Mucosa of descending colon (tissue), 3 donors: ENCODE data around the gene NPHP4. TPM values are rescaled to one million over a fixed set of nuclear protein-coding genes. Genes with fewer than 3 reads are reported as not detected.
"Not testable (repeated sequence)": the region's sequence is repeated elsewhere in the genome, so short reads cannot be mapped to it uniquely, and the experiment has no call there.

Experiments used
- ATAC-seq: fragments of 200-7000 bp; cut with Tn5 transposase; one replicate; pipeline ENCODE4 v1.9.1; 2020; ENCODE audit warnings: mild to moderate bottlenecking, moderate library complexity
- DNase-seq, 3 donors: peaks; one replicate each; pipeline ENCODE4 v3.0.0-alpha.2; 2020
- H3K36me3 ChIP-seq: fragments of 200-600 bp; one replicate; pipeline ENCODE4 v1.8.0; 2021; ENCODE audit warnings: low read depth, mild to moderate bottlenecking
- H3K4me1 ChIP-seq: fragments of 200-600 bp; one replicate; pipeline ENCODE4 v1.8.0; 2021; ENCODE audit warnings: low read depth, mild to moderate bottlenecking
- H3K4me3 ChIP-seq: fragments of 200-600 bp; one replicate; pipeline ENCODE4 v1.8.0; 2021; ENCODE audit warnings: mild to moderate bottlenecking
- H3K9me3 ChIP-seq: fragments of 200-600 bp; one replicate; pipeline ENCODE4 v1.8.0; 2021; ENCODE audit warnings: mild to moderate bottlenecking
- CTCF ChIP-seq: fragments of 200-600 bp; IDR thresholded peaks from one replicate; pipeline ENCODE4 v1.8.0; 2022; ENCODE audit warnings: antibody characterized with exemption, mild to moderate bottlenecking
- intact Hi-C, 2 donors: fragments of 100-400 bp; cut with DNase I in 1 of 2; cut with micrococcal nuclease in 1 of 2; formaldehyde crosslinking; loops; one replicate each; pipeline versions ENCODE4 v1.11.0 to v1.11.1; 2022; cut with DNase I, micrococcal nuclease
- total RNA-seq, 3 donors: library from RNA; stranded (reverse); fragmentation: NEBNext Ultra II Directional in 2 of 3; extraction: Animal tissue kit (Norgen Biotek cat#: 25700) in 2 of 3; gene quantifications; one replicate each; pipeline versions ENCODE4 v1.2.1 to v1.2.4, GENCODE V29; 2021 to 2023
- donor health status: DM: no; HTN: no; CAD: no; lungs with moderate emphysema.
- donor health status: DM: no; HTN: no; CAD: no.
- donor health status: DM: no; HTN: yes; CAD: no.

Gene NPHP4
- total RNA-seq, 3 donors from 2014 or later: 7.5 to 12.2 (median 10.3) TPM

- intact Hi-C loops: no loop called here
- Histone ChIP-seq H3K9me3 (no peaks in the 10 kb centered on the region), H3K36me3 (no peaks in the 10 kb centered on the region), H3K4me1 (no peaks in the 10 kb centered on the region), H3K4me3 (no peak overlapping the region)
- no peak for DNase-seq
- no peak for ATAC-seq
- TF ChIP-seq CTCF: no peak
These were observed 94.0 kb downstream of the NPHP4 start for GRCh38 chr1:5898266-5898665.

GRCh38 chr1:5896706-5897660 is 95.2 kb downstream of the NPHP4 start:
- H3K4me1 ChIP-seq: no peaks in the 10 kb centered on the region
- DNase-seq (no peak), ATAC-seq (no peak)
- no peak for TF ChIP-seq CTCF
- H3K36me3 ChIP-seq: no peaks in the 10 kb centered on the region
- no peak overlapping the region for H3K4me3 ChIP-seq
- intact Hi-C loops: no loop called here
- no peaks in the 10 kb centered on the region for H3K9me3 ChIP-seq

- ATAC-seq (no peak), DNase-seq (no peak)
- no peaks in the 10 kb centered on the region for H3K4me1 ChIP-seq
- TF ChIP-seq CTCF: no peak
- H3K36me3 ChIP-seq: no peaks in the 10 kb centered on the region
- no peaks in the 10 kb centered on the region for H3K9me3 ChIP-seq
- no peak overlapping the region for H3K4me3 ChIP-seq
- intact Hi-C loops: no loop called here
These were observed 96.5 kb downstream of the NPHP4 start for GRCh38 chr1:5895446-5896406.

- H3K4me1 ChIP-seq, H3K4me3 ChIP-seq, H3K36me3 ChIP-seq, ATAC-seq, H3K9me3 ChIP-seq, intact Hi-C loops: not testable (repeated sequence)
- peak in 1 of 3 donors; percentile 35 for DNase-seq
These were observed 98.4 kb downstream of the NPHP4 start for GRCh38 chr1:5893699-5894278.

- H3K4me1 ChIP-seq: no peaks in the 10 kb centered on the region
- no peaks in the 10 kb centered on the region for H3K9me3 ChIP-seq
- H3K36me3 ChIP-seq: no peaks in the 10 kb centered on the region
- TF ChIP-seq CTCF: no peak
- intact Hi-C loops: no loop called here
- no peak for ATAC-seq
- no peak overlapping the region for H3K4me3 ChIP-seq
- no peak for DNase-seq
These were observed 99.9 kb downstream of the NPHP4 start for GRCh38 chr1:5892329-5892728.
